ENCODE results near the gene PECR. TPM values are rescaled to one million over a fixed set of nuclear protein-coding genes. Genes with fewer than 3 reads are reported as not detected.

Gene PECR
- total RNA-seq, 1 experiment from 2014 or later, result 13.9 TPM

DNA sequence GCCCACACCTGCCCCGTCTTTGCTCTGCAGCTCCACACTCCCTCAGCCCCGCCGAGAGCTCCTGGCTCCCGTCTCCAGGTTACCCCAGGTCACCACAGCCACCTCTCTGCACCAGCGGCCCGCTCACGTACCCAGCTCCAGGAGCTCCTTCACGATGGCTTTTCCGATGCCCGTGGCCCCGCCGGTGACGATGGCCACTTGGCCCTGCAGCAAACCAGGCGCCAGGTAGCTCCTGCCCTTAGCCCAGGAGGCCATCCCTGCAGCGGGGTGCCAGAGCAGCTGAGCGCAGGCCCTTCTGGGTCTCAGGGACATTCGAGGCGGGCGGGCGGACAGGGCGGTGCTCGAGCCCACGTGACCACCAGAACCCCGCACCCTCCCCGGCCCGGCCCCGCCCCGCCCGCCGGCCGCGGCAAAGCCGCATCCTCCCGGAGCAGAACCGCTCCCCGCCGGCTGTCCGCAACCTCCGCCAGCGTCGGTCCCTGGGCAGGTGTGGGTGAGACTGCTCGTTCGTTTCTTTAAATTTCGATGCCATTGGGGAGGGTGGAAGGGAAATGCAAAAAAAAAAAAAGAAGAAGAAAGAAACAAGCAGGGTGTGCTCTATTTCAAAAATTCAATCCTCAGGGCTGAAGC lies at the start of gene PECR, which contains the start of gene TMEM169 (continued):
- TF ChIP-seq NR3C1 (CRISPR knock-in tag; conservative IDR thresholded peaks at IDR 0.05; ENCODE audit: low read depth), result no peak
- TF ChIP-seq, protein P1, sequence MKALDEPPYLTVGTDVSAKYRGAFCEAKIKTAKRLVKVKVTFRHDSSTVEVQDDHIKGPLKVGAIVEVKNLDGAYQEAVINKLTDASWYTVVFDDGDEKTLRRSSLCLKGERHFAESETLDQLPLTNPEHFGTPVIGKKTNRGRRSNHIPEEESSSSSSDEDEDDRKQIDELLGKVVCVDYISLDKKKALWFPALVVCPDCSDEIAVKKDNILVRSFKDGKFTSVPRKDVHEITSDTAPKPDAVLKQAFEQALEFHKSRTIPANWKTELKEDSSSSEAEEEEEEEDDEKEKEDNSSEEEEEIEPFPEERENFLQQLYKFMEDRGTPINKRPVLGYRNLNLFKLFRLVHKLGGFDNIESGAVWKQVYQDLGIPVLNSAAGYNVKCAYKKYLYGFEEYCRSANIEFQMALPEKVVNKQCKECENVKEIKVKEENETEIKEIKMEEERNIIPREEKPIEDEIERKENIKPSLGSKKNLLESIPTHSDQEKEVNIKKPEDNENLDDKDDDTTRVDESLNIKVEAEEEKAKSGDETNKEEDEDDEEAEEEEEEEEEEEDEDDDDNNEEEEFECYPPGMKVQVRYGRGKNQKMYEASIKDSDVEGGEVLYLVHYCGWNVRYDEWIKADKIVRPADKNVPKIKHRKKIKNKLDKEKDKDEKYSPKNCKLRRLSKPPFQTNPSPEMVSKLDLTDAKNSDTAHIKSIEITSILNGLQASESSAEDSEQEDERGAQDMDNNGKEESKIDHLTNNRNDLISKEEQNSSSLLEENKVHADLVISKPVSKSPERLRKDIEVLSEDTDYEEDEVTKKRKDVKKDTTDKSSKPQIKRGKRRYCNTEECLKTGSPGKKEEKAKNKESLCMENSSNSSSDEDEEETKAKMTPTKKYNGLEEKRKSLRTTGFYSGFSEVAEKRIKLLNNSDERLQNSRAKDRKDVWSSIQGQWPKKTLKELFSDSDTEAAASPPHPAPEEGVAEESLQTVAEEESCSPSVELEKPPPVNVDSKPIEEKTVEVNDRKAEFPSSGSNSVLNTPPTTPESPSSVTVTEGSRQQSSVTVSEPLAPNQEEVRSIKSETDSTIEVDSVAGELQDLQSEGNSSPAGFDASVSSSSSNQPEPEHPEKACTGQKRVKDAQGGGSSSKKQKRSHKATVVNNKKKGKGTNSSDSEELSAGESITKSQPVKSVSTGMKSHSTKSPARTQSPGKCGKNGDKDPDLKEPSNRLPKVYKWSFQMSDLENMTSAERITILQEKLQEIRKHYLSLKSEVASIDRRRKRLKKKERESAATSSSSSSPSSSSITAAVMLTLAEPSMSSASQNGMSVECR (CRISPR knock-in tag; IDR thresholded peaks at IDR 0.05; ENCODE audit: borderline replicate concordance), result peak; percentile 80; the same call in 1 of the 2 replicates
- no peak for TF ChIP-seq NFYB (CRISPR knock-in tag; conservative IDR thresholded peaks at IDR 0.05; ENCODE audit: low read depth)
- TF ChIP-seq ZNF121 (CRISPR knock-in tag; IDR thresholded peaks at IDR 0.05), result peak; percentile 92
- TF ChIP-seq MXD4 (CRISPR knock-in tag; IDR thresholded peaks at IDR 0.05; ENCODE audit: borderline replicate concordance), result no peak
- TF ChIP-seq, protein P2, sequence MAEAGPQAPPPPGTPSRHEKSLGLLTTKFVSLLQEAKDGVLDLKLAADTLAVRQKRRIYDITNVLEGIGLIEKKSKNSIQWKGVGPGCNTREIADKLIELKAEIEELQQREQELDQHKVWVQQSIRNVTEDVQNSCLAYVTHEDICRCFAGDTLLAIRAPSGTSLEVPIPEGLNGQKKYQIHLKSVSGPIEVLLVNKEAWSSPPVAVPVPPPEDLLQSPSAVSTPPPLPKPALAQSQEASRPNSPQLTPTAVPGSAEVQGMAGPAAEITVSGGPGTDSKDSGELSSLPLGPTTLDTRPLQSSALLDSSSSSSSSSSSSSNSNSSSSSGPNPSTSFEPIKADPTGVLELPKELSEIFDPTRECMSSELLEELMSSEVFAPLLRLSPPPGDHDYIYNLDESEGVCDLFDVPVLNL (CRISPR knock-in tag; IDR thresholded peaks at IDR 0.05; ENCODE audit: borderline replicate concordance, low read depth), result no peak
- TF ChIP-seq TEAD4 (CRISPR knock-in tag; IDR thresholded peaks at IDR 0.05), result no peak
- no peak for TF ChIP-seq ZNF416 (CRISPR knock-in tag; IDR thresholded peaks at IDR 0.05)
- TF ChIP-seq, protein P3, sequence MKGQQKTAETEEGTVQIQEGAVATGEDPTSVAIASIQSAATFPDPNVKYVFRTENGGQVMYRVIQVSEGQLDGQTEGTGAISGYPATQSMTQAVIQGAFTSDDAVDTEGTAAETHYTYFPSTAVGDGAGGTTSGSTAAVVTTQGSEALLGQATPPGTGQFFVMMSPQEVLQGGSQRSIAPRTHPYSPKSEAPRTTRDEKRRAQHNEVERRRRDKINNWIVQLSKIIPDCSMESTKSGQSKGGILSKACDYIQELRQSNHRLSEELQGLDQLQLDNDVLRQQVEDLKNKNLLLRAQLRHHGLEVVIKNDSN (CRISPR knock-in tag; IDR thresholded peaks at IDR 0.05), result peak; percentile 95
- no peak for TF ChIP-seq ZNF138 (CRISPR knock-in tag; conservative IDR thresholded peaks at IDR 0.05)
- no peak for TF ChIP-seq TCF7 (CRISPR knock-in tag; IDR thresholded peaks at IDR 0.05; ENCODE audit: low read depth)
- TF ChIP-seq, protein P4, sequence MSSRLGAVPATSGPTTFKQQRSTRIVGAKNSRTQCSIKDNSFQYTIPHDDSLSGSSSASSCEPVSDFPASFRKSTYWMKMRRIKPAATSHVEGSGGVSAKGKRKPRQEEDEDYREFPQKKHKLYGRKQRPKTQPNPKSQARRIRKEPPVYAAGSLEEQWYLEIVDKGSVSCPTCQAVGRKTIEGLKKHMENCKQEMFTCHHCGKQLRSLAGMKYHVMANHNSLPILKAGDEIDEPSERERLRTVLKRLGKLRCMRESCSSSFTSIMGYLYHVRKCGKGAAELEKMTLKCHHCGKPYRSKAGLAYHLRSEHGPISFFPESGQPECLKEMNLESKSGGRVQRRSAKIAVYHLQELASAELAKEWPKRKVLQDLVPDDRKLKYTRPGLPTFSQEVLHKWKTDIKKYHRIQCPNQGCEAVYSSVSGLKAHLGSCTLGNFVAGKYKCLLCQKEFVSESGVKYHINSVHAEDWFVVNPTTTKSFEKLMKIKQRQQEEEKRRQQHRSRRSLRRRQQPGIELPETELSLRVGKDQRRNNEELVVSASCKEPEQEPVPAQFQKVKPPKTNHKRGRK (CRISPR knock-in tag; IDR thresholded peaks at IDR 0.05; ENCODE audit: borderline replicate concordance), result no peak
- TF ChIP-seq ZNF317 (CRISPR knock-in tag; IDR thresholded peaks at IDR 0.05; ENCODE audit: borderline replicate concordance, low read depth), result no peak
- peak; percentile 75; the same call in 1 of the 2 replicates for TF ChIP-seq FOXP1 (CRISPR knock-in tag; IDR thresholded peaks at IDR 0.05; ENCODE audit: borderline replicate concordance)
- no peak for TF ChIP-seq ZNF396 (CRISPR knock-in tag; IDR thresholded peaks at IDR 0.05; ENCODE audit: borderline replicate concordance)
- no peak for TF ChIP-seq GRHL2 (CRISPR knock-in tag; IDR thresholded peaks at IDR 0.05; ENCODE audit: insufficient replicate concordance, severe bottlenecking)
- no peak for TF ChIP-seq NFATC4 (CRISPR knock-in tag; IDR thresholded peaks at IDR 0.05)
- TF ChIP-seq SMAD3 (CRISPR knock-in tag; IDR thresholded peaks at IDR 0.05; ENCODE audit: borderline replicate concordance), result peak; percentile 91
- TF ChIP-seq ESRRA (CRISPR knock-in tag; IDR thresholded peaks at IDR 0.05; ENCODE audit: borderline replicate concordance), result 0 out of 2 replicates have a peak, but pooled peaks have one; percentile 40
- no peak for TF ChIP-seq TP53 (CRISPR knock-in tag; IDR thresholded peaks at IDR 0.05)
- no peak for TF ChIP-seq CBFB (CRISPR knock-in tag; IDR thresholded peaks at IDR 0.05; ENCODE audit: low read depth)
- no peak for TF ChIP-seq ZNF219 (CRISPR knock-in tag; IDR thresholded peaks at IDR 0.05; ENCODE audit: borderline replicate concordance)
- TF ChIP-seq, protein P5, sequence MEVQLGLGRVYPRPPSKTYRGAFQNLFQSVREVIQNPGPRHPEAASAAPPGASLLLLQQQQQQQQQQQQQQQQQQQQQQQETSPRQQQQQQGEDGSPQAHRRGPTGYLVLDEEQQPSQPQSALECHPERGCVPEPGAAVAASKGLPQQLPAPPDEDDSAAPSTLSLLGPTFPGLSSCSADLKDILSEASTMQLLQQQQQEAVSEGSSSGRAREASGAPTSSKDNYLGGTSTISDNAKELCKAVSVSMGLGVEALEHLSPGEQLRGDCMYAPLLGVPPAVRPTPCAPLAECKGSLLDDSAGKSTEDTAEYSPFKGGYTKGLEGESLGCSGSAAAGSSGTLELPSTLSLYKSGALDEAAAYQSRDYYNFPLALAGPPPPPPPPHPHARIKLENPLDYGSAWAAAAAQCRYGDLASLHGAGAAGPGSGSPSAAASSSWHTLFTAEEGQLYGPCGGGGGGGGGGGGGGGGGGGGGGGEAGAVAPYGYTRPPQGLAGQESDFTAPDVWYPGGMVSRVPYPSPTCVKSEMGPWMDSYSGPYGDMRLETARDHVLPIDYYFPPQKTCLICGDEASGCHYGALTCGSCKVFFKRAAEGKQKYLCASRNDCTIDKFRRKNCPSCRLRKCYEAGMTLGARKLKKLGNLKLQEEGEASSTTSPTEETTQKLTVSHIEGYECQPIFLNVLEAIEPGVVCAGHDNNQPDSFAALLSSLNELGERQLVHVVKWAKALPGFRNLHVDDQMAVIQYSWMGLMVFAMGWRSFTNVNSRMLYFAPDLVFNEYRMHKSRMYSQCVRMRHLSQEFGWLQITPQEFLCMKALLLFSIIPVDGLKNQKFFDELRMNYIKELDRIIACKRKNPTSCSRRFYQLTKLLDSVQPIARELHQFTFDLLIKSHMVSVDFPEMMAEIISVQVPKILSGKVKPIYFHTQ (CRISPR knock-in tag; IDR thresholded peaks at IDR 0.05), result no peak
- TF ChIP-seq, protein P6, sequence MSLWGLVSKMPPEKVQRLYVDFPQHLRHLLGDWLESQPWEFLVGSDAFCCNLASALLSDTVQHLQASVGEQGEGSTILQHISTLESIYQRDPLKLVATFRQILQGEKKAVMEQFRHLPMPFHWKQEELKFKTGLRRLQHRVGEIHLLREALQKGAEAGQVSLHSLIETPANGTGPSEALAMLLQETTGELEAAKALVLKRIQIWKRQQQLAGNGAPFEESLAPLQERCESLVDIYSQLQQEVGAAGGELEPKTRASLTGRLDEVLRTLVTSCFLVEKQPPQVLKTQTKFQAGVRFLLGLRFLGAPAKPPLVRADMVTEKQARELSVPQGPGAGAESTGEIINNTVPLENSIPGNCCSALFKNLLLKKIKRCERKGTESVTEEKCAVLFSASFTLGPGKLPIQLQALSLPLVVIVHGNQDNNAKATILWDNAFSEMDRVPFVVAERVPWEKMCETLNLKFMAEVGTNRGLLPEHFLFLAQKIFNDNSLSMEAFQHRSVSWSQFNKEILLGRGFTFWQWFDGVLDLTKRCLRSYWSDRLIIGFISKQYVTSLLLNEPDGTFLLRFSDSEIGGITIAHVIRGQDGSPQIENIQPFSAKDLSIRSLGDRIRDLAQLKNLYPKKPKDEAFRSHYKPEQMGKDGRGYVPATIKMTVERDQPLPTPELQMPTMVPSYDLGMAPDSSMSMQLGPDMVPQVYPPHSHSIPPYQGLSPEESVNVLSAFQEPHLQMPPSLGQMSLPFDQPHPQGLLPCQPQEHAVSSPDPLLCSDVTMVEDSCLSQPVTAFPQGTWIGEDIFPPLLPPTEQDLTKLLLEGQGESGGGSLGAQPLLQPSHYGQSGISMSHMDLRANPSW (CRISPR knock-in tag; conservative IDR thresholded peaks at IDR 0.05; ENCODE audit: low read depth), result no peak
